GM21526 (cell line): Measurements from ENCODE around the gene TBC1D9B.

Experiments used
- ATAC-seq: cut with Tn5 transposase; IDR thresholded peaks from one replicate; pipeline ENCODE4 v1.9.1; 2021; ENCODE audit warnings: moderate library complexity; ENCODE audit not compliant: unreplicated experiment, low FRiP score

TBC1D9B gene

DNA sequence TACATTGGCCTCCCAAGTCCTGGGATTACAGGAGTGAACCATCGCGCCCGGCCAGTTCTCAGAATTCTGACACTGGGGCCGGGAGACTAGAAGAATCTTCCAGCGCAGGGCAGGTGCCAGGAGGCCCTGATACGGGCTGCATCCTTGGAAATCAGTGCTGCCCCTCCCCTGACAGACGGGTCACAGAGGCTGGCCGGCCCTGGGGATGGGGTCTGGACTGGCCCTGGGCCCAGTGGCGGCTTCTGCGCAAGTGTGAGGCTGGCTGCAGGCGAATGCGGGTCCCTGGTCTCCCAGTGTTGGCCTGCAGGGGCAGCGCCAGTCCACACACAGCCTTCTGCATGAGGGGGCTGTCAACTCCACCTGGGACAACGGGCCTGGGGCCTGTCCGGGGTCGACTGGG is 831 bp upstream of the TBC1D9B start:
- ATAC-seq, result no peak

DNA sequence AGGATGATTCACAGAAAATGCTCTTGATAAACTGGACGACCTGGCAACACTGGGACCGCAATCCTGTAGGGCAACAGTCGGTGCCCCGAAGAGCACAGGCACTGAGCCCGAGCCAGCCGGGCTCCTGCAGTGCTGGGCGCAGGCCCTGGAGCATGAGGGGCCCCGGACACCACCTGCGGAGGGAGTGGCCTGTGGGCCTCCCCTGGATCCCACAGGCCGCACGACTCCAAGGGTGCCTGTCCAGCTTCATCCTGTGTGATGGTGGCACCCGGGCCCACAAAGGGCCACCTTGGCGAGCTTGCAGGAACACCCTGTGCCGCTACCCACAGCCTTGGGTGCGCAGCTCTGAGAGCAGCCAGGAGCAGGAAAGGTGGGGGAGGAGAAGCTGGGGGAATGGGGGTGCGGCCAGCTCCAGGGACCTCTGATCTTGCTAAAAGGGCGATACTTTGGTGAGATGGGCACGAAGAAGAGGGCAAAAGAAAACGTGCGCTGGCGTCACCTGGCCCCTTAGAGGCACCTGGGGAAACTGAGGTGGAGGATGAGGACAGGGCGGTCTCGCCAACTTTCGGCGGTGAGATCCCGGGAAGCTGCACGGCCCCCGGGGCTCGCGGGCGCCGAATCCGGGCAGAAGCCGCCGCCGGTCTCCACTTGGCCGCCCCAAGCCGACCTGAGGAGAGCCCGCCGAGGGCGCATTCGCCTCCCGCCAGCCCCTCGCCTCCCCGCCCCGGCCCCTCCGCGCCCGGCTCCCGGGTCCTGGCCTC is 722 bp downstream of the TBC1D9B start:
- no peak for ATAC-seq

DNA sequence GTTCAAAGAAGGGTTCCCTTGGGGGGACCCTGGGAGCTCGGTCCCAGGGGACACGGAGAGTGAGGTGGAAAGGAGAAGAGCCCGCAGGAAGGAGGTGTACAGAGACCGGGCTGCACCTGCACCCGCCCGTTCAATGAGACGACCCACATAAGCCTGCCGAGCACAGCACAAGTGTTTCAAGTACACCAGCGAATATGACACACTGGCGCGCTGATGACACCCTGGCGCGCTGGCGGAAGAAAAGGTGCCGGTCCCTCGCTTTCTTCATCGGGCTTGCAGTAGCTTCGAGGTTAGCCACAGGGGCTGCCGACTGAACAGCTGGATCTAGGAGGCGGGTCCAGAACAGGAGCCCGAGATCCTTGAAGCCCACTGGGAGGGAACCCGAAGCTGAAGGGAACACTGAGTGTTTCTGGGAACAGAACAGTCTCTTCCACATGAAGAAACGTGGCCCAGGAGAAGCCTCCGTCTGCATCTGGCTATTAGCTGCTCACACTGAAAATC is 1.4 kb downstream of the TBC1D9B start:
- ATAC-seq, result no peak

DNA sequence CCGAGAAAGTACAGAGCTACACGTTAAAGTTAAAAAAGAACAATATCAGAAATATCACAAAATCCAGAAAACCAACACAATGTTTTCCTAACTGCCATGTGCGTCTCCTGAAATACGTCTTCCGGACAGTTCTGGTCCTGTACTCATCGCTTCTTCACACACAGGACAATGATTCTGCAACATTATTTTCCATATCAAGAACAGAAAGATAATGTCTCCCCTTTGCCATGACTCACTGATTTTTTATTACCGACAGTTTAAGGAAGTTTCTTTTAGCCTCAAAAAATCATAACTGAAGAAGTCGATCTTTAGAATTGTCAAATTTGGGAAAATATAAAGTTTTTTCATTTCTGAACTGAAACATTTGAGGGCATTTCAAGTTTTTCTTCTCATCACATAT is 2.5 kb downstream of the TBC1D9B start:
- no peak for ATAC-seq

DNA sequence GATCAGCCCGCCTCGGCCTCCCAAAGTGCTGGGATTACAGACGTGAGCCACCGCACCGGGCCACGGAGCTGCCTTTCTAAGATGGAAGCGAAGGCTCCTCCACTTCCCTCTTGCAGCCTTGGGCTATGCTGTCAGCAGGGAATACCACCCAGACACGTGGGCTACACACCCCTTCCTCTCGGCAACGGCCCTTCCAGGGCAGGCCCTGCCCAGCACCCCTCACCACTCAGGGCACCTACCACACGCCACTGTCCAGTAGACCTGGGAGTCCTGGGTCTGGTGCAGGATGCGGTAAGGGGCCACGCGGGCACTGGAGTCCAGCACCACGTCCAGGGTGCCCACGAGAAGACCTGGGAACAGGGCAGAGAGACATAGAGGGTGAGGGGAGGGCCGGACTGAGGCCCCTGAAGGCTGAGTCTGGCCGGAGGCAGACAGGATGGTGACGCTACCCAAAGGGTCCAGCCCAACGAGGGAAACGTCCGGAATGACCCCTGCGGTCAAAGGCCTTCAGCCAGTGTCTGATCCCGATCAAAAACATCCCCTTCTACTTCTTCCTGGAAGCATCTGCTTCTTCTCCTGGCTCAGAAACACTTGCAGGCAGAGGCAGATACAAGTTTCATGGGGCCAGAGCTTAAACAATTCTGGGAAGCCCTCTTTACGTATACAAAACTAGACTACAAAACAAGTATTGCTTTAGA is 3.1 kb downstream of the TBC1D9B start:
- no peak for ATAC-seq

DNA sequence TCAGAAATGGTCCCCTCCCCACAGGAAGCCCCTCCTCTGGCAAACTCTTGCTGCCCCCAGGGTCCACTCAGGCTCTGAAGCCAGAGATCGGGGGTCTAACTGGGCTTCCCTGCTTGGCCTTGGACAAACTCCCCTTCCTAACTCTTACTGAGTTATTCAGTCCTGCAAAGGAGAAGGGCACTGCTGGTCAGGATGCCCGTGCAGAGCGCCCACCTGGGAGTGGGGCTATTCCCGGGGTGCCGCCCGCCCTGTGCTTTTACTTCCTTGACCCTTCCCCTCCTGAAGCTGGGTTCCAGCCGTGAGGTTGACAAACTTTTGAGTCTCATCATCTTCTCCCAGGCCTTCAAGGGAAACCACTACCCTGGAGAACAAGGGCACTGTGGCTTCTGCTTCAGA is 4.9 kb downstream of the TBC1D9B start:
- no peak for ATAC-seq

DNA sequence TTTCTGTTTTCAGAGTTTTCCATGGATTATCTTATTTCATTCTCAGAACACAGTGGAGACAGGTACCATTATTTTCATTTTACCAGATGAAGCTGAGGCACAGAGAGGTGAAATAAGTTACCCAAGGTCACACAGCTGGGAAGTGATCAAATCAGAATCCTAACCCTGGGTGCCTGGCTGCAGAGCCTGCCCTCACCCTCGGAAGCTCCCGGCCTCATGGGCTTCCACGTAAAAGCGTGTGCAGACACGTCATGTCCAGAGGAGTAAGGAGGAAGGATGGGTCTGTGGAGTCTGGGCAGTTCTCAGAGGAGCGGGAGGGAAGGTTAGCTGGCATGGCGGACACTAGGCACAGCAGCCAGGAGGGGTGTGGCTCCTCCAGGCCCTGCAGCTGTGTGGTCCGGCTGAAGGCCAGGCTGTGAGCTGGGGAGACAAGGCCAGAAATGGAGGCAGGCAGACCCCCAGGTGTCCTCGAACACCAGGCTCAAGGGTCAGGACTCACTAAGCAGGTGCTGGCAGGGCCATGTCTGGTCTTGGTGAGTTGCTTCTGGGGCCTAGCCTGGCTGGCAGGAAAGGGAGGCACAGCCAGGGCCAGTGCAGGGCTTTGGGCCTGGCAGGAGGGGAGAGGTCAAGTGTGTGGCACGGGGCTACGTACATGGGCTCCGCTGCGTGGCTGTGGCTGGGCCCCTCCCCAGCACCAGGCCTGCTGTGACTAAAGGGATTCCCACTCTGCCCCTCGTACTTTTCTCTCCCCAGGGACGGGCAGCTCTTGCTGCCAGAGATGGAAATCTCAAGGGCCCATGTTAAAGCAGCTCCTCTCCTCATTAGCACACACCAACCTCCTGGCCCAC is 5.6 kb downstream of the TBC1D9B start:
- ATAC-seq, result no peak

DNA sequence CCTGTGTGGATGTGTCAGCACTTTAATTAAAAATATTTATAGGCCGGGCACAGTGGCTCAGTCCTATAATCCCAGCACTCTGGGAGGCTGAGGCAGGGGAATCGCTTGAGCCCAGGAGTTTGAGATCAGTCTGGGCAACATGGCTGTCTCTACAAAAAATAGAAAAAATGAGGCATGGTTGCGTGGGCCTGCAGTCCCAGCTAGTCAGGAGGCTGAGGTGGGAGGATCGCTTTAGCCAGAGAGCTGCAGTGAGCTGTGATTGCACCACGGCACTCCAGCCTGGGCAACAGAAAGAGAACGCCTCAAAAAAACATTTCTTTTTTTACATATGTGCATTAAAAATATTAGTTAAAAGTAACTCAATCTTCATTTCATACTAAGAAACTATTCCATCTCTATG is 6.2 kb downstream of the TBC1D9B start:
- no peak for ATAC-seq

DNA sequence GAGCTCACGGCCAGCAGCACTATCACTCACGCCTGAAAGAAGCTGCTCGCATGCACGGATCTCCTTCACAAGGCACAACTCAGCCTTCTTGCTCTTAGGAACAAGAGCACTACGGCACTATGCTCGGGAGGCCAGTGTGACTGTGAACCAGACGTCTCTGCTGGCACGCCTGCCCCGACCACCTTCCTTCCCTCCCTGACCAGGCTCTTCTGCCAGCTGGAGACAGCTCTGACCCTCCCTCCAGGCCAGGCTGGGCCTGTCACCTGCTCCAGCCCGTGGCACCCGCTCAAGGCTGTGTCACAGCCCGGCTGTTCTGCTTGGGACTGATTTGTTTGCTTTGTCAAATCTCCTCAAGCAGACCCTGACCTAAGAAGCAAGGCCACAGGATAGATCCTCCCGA is 7.0 kb downstream of the TBC1D9B start:
- no peak for ATAC-seq

DNA sequence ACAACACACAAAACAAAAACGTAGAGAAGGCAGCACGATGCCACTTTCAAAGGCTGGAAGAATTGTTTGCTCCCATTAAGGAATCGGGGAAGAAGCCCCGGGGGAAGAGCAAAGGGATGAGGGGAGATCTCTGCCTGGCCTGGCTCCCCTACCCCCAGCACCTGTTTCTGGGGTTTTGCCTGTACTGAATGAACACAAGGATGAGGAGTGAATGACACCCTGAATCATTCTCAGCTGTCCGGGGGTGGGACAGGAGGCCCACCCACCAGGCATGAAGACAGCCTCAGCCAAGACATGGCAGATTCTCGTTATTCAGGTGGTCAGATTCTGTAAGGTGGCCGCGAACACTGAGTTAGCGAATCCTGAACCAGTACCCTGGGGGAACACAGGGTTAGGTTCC is 7.5 kb downstream of the TBC1D9B start:
- no peak for ATAC-seq

DNA sequence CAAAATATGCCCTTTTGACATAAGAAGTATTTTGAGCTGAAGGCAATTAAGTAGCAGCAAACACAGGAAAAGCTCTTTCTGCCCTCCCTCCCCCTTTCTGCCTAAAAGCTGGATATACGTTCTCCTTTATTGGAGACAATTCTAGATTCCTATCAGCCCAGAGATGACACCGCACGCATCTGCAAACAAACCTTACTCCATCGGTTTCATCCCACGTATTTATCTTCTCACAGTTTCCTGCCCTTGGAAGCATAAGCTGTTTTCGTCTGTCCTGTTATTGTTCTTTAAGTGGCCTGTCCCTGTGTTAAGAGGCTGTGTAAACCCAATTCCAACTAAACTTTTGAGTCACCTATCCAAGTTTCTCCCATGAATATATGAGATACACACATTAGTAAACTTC is 11.8 kb downstream of the TBC1D9B start:
- ATAC-seq, result no peak

DNA sequence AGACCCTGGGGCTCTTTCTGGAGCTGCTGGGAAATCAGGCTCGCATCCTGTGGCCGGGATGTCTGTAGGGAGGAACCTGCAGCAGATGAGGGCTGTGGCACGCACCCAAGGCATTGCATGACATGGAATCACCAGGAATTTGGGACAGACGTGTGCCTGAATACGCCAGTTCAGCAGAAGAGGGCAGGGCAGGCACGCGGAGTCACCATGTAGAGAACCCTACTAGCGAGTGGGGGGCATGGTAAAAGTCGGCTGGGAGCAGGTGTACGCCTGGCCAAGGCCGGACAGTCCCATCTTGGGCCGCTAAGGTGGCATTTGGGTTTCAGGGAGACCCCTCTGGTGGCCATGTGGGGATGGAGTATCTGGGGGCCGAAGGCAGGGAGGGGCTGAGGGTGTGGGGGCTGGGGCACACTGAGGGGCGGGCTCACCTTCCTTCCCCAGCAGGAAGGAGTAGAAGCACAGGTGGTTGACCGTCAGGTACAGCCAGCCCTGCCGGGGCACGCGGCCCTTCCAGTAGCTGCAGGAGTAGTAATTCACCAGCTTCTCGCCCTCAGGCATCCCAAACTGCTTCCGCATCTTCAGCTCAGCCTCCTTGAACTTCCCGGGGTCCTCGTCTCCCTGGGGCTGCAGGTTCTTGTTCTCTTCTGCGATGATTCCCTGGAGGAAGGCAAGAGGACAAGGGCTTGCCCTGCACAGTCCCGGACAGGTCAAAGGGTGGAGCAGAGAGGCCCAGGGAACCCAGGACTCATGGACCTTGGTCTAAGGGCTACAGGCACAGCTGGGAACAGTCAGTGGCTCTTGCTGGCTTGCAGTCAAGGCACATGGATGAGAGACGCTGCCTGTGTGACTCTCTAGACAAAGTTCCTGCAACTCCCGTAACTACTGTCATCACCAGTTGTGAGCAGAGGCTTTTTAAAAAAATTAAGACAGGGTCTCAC is 13.5 kb downstream of the TBC1D9B start:
- ATAC-seq, result no peak

DNA sequence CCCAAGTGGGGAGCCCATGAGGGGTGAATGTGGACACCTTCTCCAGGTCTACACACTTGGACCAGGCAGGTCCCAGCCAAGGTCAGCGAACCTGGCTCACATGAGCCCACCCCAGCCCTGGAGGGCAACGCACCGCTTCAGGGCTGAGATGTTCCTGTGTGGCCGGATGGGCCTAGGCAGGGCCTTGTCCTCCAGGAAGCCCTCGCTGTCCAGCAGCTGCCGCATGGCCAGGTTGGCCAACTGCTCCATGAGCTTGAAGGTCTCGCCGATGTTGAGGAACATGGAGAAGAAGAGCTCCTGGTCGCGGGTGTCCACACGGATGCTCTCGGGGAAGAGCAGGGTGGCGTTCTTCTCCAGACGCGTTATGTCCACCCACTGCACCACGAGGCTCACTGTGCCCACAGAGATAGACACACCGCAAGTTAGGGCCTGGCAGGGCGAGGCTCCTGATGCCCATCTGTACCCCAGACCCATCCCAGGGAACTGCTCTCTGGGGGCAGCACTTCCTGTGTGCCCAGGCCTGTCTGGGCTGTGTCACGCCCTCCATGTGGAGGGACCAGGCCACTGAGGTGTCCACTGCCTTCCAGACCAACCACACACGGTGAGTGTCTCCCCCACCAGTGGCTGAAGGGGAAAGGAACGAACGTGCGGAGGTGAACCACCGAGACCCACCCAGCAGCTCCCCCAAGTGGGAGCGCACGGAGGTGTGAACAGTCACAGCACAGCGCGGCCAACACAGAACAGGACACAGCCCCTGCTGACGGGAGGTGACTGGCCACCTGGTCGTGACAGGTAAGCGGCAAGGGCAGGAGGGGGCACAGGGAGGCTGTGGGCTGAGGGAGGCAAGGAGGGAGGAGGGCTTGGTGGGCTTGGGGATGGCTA is 14.4 kb downstream of the TBC1D9B start:
- ATAC-seq, result no peak

DNA sequence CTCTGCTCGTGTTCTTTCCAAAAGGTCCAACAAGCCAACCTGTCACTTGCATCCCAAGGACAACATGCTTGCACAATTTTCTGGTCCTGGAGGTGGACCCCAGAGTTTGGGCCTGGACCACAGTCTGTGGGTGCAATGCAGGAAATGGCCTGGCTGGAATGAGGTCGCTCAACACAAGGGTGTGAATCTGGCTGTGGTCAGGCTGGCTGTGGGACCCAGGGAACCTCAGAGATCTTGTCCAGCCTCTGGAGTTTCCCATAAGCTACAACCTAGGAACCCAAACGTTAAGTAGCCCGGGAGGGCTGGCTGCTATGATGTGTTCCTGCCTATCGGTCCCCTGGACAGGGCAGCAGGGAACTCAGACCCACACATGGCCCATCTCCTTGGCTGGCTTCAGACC is 15.4 kb downstream of the TBC1D9B start:
- ATAC-seq, result no peak

DNA sequence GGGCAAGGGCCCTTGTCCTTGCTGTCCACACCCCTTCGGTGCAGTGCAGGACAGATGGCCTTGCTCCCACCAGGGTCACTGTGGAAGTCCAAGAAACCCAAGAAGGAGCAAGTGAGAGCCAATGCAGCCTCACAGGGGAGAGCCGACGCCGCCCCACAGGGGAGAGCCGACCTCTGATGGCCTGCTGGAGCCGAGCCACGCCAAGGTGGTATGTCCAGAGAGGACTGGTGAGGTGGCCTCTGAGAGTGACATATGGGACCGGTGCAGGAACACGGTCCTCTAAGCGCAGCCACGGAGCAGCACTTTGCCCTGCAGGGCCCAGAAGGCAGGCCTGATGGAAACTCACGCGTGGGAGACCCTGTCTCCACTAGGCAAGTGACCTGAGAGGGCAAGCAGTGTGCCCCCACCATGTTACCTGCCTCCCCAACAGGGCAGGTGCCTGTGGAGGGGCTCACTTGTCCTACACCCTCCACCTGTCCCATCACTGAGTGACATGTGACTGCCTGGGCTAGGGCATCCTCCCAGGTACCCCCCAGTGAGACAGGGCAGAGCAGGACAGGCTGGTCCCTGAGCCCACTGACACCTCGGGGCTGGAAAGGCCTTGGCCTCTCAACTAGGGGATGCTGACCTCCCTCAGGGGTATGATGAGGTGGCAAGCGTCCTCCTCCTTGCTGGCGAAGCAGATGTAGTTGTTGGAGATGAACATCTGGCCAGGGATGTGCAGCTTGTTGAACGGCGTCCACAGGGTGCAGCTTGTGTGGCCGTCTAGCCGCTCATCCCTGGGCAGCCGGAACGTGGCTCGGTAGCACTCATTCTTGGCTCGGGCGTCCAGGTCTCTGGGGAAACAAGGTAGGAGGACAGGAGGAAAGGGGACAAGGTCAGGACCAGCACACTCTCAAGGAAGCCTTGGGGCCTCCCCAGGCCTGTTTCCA is 16.7 kb downstream of the TBC1D9B start:
- no peak for ATAC-seq

DNA sequence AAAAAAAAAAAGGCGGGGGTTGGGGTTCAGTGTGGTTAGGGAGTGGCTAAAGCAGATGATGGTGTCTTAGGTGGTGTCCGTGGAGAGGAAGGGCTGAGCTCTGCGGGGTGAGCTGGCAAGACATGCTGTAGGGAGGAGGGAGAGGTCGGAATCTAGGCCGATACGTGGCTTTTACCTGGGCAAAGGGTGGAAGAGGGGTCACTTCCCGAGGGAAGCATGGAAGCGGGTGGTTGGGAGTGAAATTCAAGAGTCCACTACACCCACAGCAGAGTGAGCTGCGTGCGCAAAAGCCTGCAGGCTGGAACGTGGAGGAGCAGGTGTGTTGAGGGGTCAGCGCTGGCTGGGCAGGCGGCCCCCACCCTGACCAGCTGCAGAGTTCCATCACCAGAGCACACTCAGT is 17.8 kb downstream of the TBC1D9B start:
- no peak for ATAC-seq

DNA sequence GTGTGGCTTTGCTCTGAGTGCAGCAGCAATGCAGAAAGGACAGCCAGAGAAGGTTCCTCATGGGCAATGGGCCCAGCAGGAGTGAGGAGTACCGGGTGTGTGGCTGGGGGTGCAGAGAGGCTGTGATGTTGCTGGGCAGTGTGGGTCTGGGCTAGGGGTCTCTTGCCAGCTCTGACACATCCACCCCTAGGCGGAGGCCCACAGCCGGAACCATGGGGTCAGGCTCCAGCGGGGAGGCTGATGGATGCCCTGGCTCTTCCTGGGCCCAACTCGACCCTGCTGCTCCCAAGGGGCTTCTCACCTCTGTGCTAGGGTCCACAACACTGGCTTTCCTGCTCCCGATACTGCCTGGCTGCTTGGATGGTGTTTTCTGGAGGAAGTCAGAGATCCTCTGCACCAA is 19.9 kb downstream of the TBC1D9B start:
- ATAC-seq, result no peak

DNA sequence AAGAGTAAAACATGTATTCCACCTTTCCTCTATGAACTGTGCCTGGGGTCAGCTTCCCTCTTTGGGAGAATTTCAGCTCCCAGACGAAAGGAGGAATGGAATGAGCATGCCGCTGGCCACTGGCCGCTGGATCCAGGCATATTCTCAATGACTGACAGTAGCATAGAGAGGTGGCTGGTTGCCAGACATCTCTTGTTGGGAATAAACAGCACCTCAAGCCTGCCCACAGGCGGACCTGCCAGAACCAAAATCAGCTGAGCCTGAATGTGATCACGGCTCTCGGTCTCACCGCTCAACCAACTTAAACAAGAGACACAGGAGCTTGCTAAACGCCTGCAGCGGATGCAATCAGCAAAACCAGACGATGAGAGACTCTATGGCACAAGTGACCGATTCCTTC is 20.6 kb downstream of the TBC1D9B start:
- ATAC-seq, result no peak
